Fibroblast of lung (primary cell): Measurements from ENCODE around the gene FGGY.

Experiments
- EZH2 ChIP-seq: IDR thresholded peaks from 2 replicates; pipeline ENCODE4 v1.5.1; 2012; ENCODE audit warnings: low read length, control low read depth, mild to moderate bottlenecking; ENCODE audit errors: missing control alignments
- TF ChIP-seq, protein P1 (sequence below), 2 donors: IDR thresholded peaks in 1 of 2; conservative IDR thresholded peaks in 1 of 2; 1 replicate in 1 of 2; 2 replicates in 1 of 2; pipeline ENCODE4 v1.5.1; 2011 to 2012; ENCODE audit warnings: low read length in 2 of 2, control low read depth in 1 of 2, inconsistent platforms in 1 of 2, low read depth in 1 of 2, mild to moderate bottlenecking in 1 of 2

DNA sequence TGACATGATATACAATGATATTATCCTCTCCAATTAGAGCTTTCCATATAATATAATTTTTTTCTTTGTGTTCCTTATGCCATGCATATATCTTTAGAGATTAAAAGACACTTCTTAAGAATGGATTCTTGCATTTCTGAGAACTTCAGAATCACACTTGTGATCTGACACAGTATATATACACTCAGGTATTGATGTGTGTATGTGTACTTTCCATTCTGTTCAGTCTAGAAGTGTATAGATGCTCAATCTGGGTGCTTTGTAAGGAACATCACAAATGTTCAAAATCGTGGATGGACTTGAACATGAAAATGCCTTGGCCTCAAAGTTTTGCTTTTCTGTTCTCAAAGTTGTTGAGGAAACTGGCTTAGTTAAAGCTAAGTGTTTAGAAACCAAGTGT is 102.7 kb downstream of the FGGY start:
- no peak for TF ChIP-seq EZH2
- TF ChIP-seq, protein P1, sequence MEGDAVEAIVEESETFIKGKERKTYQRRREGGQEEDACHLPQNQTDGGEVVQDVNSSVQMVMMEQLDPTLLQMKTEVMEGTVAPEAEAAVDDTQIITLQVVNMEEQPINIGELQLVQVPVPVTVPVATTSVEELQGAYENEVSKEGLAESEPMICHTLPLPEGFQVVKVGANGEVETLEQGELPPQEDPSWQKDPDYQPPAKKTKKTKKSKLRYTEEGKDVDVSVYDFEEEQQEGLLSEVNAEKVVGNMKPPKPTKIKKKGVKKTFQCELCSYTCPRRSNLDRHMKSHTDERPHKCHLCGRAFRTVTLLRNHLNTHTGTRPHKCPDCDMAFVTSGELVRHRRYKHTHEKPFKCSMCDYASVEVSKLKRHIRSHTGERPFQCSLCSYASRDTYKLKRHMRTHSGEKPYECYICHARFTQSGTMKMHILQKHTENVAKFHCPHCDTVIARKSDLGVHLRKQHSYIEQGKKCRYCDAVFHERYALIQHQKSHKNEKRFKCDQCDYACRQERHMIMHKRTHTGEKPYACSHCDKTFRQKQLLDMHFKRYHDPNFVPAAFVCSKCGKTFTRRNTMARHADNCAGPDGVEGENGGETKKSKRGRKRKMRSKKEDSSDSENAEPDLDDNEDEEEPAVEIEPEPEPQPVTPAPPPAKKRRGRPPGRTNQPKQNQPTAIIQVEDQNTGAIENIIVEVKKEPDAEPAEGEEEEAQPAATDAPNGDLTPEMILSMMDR (conservative IDR thresholded peaks at IDR 0.05 in 1 of 2, IDR thresholded peaks at IDR 0.05 in 1 of 2; ENCODE audit: low read depth in 1 of 2, low read length in 2 of 2), result no peak
